ENCODE measurements around the gene RHNO1. TPM values are rescaled to one million over a fixed set of nuclear protein-coding genes. Genes with fewer than 3 reads are reported as not detected.

The RHNO1 gene
- total RNA-seq, 2 donors from 2014 or later, result 26.5 to 29.1 TPM

DNA sequence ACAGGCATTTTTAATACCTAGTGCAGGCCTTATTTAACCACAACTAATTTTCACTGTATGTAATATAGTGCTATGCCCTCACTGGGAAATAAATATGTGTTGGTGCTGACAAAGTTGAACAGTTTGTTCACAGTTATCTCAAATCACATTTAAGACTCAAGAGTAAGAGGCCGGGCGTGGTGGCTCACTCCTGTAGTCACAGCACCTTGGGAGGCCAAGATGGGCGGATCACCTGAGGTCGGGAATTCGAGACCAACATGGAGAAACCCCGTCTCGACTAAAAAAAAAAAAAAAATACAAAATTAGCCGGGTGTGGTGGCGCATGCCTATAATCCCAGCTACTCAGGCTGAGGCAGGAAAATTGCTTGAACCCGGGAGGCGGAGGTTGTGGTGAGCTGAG, 59.3 kb downstream of the RHNO1 start:
- DNase-seq (ENCODE audit: low spot score), result no peak

DNA sequence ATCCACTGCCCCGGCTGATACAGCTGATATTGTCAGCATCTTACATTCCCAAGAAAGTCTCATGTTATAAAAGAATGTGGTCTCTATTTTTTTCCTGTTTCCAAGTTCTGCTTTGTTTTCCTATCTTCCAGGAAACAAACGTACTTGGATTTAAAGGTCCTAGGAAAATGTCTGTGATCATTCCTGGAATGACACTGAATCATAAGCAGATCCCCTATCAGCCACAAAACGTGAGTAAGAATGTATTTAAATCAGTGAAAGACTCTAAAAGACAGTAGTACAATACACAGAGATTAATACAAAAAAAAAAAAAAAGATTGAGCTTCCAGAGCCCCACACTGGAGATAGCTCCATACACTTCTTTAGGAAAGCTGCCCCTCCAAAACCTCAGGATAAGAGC, 60.5 kb downstream of the RHNO1 start:
- no peak for DNase-seq (ENCODE audit: low spot score)
- H3K36me3 ChIP-seq, result no peaks in the 10 kb centered on the region
- intact Hi-C loops (cut with DNase I), result no loop called here

More for the DNA sequence above, 59.3 kb downstream of the RHNO1 start:
- intact Hi-C loops (cut with DNase I), result no loop called here
- Histone ChIP-seq H3K9me3 (no peaks in the 10 kb centered on the region), H3K27ac (no peak overlapping the region), H3K27me3 (replicated peaks; ENCODE audit: insufficient read depth) (no peaks in the 10 kb centered on the region), H3K4me3 (no peak overlapping the region), H3K4me1 (replicated peaks) (no peaks in the 10 kb centered on the region), H3K36me3 (no peaks in the 10 kb centered on the region)
- TF ChIP-seq CTCF (IDR thresholded peaks at IDR 0.05), result no peak
- TF ChIP-seq POLR2A (IDR thresholded peaks at IDR 0.05), result no peak
- no peak for TF ChIP-seq POLR2AphosphoS5 (IDR thresholded peaks at IDR 0.05)
- WGBS, result 92% methylated on average over 11 of the region's 11 CpGs

More for the DNA sequence above, 60.5 kb downstream of the RHNO1 start:
- no peaks in the 10 kb centered on the region for H3K27me3 ChIP-seq (replicated peaks; ENCODE audit: insufficient read depth)
- no peak overlapping the region for H3K4me3 ChIP-seq
- WGBS, result 80% methylated on average over 3 of the region's 3 CpGs
- no peaks in the 10 kb centered on the region for H3K9me3 ChIP-seq
- no peaks in the 10 kb centered on the region for H3K4me1 ChIP-seq (replicated peaks)
- no peak overlapping the region for H3K27ac ChIP-seq
- no peak for TF ChIP-seq CTCF (IDR thresholded peaks at IDR 0.05)
- TF ChIP-seq POLR2A (IDR thresholded peaks at IDR 0.05), result no peak
- TF ChIP-seq POLR2AphosphoS5 (IDR thresholded peaks at IDR 0.05), result no peak

Other genes starting within 250 kb of the RHNO1 start
- gene FKBP4, start 82.3 kb upstream of the RHNO1 start, total RNA-seq, result 10 to 100 TPM; 55.2 to 87.0 TPM
- gene ITFG2, start 64.6 kb upstream of the RHNO1 start, total RNA-seq, result 10 to 100 TPM; 41.5 to 46.5 TPM
- gene NRIP2, start 42.2 kb upstream of the RHNO1 start, total RNA-seq, result 1 to 10 TPM in 1 of 2 donors, under 1 TPM in 1; 0.18 to 8.7 TPM
- gene TEX52, start 20.2 kb upstream of the RHNO1 start, total RNA-seq, result under 1 TPM in 1 of 2 donors, not detected in 1; 0.85 TPM
- 10 to 100 TPM in 1 of 2 donors, 1 to 10 TPM in 1; 1.2 to 10.8 TPM for gene FOXM1, start within 50 bp of the RHNO1 start, total RNA-seq
- 10 to 100 TPM; 15.2 to 22.2 TPM for gene TULP3, start 13.7 kb downstream of the RHNO1 start, total RNA-seq
- gene TEAD4, start 82.2 kb downstream of the RHNO1 start, total RNA-seq, result 10 to 100 TPM in 1 of 2 donors, 1 to 10 TPM in 1; 9.9 to 20.9 TPM
- gene TSPAN9, start 200.2 kb downstream of the RHNO1 start, total RNA-seq, result 10 to 100 TPM; 41.9 to 50.0 TPM

Measured in prostate gland (tissue), 2 donors.